ENCODE results near the gene DDX23. TPM values are rescaled to one million over a fixed set of nuclear protein-coding genes. Genes with fewer than 3 reads are reported as not detected.

DDX23 gene
- total RNA-seq, 3 donors from 2014 or later, result 70.0 to 105 (median 91.0) TPM

DNA sequence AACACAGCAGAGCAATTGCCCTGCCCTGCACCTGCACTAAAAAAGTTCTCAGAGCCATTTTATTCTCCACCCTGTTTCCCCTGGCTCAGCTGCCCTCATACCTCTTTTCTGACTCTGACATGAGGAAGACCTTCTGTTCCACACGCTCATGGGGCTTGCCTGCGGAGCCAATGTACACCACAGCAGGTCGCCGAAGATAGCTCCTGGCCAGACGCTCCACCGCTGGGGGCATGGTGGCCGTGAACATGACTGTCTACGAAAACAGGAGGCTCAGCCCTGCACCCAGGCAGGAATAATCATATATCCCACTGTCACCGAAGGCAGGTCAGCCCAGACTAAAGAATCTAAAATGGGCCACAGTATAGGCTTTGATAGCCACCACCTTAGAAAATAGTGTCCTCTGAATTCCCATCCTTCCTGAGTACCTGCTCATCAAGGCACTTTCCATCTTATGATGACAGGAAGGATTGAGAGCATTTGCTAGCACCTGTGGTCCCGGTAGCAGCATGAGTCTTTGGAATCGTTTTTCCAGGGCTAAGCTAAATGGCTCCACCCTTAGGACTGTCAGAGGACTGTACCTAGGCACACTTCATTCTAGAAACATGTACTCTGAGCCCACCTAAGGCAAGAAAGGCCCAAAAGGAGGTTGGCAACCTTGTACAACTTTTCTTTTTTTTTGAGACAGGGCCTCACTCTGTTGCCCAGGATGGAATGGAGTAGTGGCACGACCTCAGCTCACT, 19.5 kb downstream of the DDX23 start:
- ATAC-seq (no peak), DNase-seq (no peak)
- Histone ChIP-seq H3K36me3 (ENCODE audit: low read depth) (peaks cover 18% of the 10 kb centered on the region), H3K4me1 (ENCODE audit: low read depth) (no peaks in the 10 kb centered on the region), H3K9me3 (no peaks in the 10 kb centered on the region), H3K4me3 (no peak overlapping the region)
- TF ChIP-seq, protein P1, sequence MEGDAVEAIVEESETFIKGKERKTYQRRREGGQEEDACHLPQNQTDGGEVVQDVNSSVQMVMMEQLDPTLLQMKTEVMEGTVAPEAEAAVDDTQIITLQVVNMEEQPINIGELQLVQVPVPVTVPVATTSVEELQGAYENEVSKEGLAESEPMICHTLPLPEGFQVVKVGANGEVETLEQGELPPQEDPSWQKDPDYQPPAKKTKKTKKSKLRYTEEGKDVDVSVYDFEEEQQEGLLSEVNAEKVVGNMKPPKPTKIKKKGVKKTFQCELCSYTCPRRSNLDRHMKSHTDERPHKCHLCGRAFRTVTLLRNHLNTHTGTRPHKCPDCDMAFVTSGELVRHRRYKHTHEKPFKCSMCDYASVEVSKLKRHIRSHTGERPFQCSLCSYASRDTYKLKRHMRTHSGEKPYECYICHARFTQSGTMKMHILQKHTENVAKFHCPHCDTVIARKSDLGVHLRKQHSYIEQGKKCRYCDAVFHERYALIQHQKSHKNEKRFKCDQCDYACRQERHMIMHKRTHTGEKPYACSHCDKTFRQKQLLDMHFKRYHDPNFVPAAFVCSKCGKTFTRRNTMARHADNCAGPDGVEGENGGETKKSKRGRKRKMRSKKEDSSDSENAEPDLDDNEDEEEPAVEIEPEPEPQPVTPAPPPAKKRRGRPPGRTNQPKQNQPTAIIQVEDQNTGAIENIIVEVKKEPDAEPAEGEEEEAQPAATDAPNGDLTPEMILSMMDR (IDR thresholded peaks at IDR 0.05), result no peak
- intact Hi-C loops (cut with DNase I, micrococcal nuclease), result no loop called here

DNA sequence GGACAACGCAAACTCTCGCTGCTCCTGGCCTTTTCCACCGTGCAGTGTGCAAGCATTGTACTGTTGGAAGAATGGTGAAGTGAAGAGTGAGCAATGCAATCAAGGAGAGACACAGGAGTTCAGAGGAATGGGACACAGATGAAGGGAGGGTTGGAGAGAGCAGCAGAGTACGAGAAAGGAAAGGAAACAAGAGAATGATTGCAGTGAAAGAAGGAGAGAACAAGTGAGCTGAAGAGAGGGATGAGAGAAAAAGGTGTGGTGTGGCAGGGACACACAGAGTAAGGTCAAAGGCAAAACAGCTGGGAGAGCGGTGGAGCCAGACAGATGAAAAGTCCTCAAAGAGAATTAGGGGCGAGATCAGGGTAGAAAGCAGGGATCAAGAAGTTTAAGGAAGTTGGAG, 20.7 kb downstream of the DDX23 start:
- no peaks in the 10 kb centered on the region for H3K4me1 ChIP-seq (ENCODE audit: low read depth)

DNA sequence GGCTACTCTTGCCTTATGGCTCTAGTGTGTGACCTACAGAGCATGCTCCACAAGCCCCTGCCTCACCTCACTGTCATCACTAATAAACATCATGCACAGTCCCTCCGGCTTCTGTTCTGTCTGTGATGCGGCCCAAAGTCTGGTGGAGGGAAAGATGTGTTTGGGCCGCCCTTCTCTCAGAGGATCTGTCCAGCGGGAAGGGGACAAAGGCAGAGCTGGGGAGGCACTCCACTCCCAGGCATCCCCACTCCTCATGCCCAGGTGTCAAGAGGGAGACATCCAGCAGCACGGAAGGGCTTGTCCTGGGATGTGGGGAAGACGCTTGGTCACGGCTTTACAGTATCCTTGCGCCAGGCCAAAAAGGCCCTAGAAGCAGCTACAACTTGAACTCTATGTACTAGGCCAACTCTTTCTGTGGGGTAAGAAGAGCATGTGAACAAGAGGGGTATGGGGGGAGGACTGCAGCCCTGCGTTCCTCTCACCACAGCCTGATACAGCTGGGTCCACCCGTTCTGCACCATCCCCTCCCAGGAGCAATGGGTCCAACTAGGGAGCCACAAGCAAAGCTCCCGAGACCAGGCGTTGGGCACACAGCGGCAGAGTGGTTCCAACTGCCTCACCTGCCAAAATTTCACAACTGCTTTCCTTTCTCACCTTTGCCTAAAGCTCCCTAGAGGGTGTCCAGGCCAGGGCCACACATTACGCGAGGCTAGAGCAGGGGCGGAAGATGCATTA, 23.0 kb downstream of the DDX23 start:
- intact Hi-C loops (cut with DNase I, micrococcal nuclease), result no loop called here
- Histone ChIP-seq H3K36me3 (ENCODE audit: low read depth) (peaks cover 5% of the 10 kb centered on the region), H3K9me3 (no peaks in the 10 kb centered on the region), H3K4me3 (no peak overlapping the region), H3K4me1 (ENCODE audit: low read depth) (no peaks in the 10 kb centered on the region)
- TF ChIP-seq, protein P1 (IDR thresholded peaks at IDR 0.05), result no peak
- DNase-seq, result no peak
- ATAC-seq, result no peak

More for the DNA sequence above, 20.7 kb downstream of the DDX23 start:
- Histone ChIP-seq H3K36me3 (ENCODE audit: low read depth) (peaks cover 9% of the 10 kb centered on the region), H3K4me3 (no peak overlapping the region), H3K9me3 (no peaks in the 10 kb centered on the region)
- intact Hi-C loops (cut with DNase I, micrococcal nuclease), result no loop called here
- DNase-seq (no peak), ATAC-seq (no peak)
- TF ChIP-seq, protein P1 (IDR thresholded peaks at IDR 0.05), result no peak

DNA sequence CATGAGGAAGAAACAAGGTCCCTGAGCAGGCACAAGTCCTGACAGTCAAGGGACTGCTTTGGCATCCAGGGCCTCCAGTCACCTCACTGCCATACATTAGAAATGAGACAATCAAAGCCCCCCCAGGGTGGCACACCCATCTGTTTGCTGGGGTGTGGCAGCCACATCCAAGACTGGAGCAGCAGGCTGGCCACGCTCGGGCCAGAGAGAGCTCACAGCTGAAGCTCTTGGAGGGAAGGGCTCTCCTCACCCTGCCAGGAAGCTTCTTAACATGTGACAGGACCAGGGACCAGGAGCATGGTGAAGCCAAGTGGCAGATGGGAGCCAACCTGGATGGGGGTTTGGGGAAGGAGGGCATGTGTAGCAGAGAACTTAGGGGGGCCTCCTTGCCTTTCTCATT, 23.7 kb downstream of the DDX23 start:
- Histone ChIP-seq H3K4me1 (ENCODE audit: low read depth) (no peaks in the 10 kb centered on the region), H3K36me3 (ENCODE audit: low read depth) (peaks cover 5% of the 10 kb centered on the region), H3K4me3 (no peak overlapping the region), H3K9me3 (no peaks in the 10 kb centered on the region)
- TF ChIP-seq, protein P1 (IDR thresholded peaks at IDR 0.05), result no peak
- intact Hi-C loops (cut with DNase I, micrococcal nuclease), result no loop called here
- DNase-seq (no peak), ATAC-seq (no peak)

DNA sequence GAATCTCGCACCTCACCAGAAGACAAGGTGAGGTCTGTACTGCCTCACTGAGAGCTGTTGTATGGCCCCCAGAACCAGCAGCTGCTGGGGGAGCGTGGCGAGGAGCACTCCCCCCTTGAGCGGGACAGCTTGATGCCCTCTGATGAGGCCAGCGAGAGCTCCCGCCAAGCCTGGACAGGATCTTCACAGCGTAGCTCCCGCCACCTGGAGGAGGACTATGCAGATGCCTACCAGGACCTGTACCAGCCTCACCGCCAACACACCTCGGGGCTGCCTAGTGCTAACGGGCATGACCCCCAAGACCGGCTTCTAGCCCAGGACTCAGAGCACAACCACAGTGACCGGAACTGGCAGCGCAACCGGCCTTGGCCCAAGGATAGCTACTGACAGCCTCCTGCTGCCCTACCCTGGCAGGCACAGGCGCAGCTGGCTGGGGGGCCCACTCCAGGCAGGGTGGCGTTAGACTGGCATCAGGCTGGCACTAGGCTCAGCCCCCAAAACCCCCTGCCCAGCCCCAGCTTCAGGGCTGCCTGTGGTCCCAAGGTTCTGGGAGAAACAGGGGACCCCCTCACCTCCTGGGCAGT, 24.4 kb downstream of the DDX23 start:
- Histone ChIP-seq H3K36me3 (ENCODE audit: low read depth) (peaks cover 5% of the 10 kb centered on the region), H3K4me1 (ENCODE audit: low read depth) (no peaks in the 10 kb centered on the region), H3K9me3 (no peaks in the 10 kb centered on the region), H3K4me3 (no peak overlapping the region)
- intact Hi-C loops (cut with DNase I, micrococcal nuclease), result no loop called here
- ATAC-seq (no peak), DNase-seq (no peak)
- TF ChIP-seq, protein P1 (IDR thresholded peaks at IDR 0.05), result no peak
